Urinary bladder (tissue), 4 donors: ENCODE data around the gene ANKLE2. TPM values are rescaled to one million over a fixed set of nuclear protein-coding genes. Genes with fewer than 3 reads are reported as not detected.

Source experiments
- DNase-seq: peaks from one replicate; pipeline ENCODE4 v3.0.0-alpha.2; 2015; ENCODE audit errors: extremely low spot score
- H3K27ac ChIP-seq: one replicate; pipeline ENCODE4 v1.5.1; 2013; ENCODE audit warnings: low read depth, mild to moderate bottlenecking, moderate library complexity
- H3K36me3 ChIP-seq: one replicate; pipeline ENCODE4 v1.6.1; 2013; ENCODE audit warnings: mild to moderate bottlenecking, moderate library complexity; ENCODE audit not compliant: insufficient read depth
- H3K4me1 ChIP-seq: one replicate; pipeline ENCODE4 v1.6.1; 2013; ENCODE audit warnings: mild to moderate bottlenecking, moderate library complexity; ENCODE audit not compliant: insufficient read depth
- H3K4me3 ChIP-seq: one replicate; pipeline ENCODE4 v1.5.1; 2013; ENCODE audit warnings: low read depth, low read length
- WGBS: extraction: QIAGEN DNeasy Blood & Tissue Kit; methylation state at CpG from one replicate; pipeline ENCODE4 v1.1.7; 2013; 5-methylcytosine and 5-hydroxymethylcytosine counted together
- polyA plus RNA-seq: library from polyadenylated mRNA; stranded (reverse); fragments of 200-250 nt; gene quantifications from one replicate; pipeline ENCODE4 v1.2.3, GENCODE V29; 2013
- total RNA-seq: library from RNA; depleted of rRNA; stranded (reverse); fragments of >200 nt; gene quantifications from one replicate; pipeline ENCODE4 v1.2.3, GENCODE V29; 2014
- donor health status: healthy with polysubstance abuse.
- donor health status: healthy.

The ANKLE2 gene
- total and polyA plus RNA-seq, 2 donors: 25.6 to 40.8 TPM

DNA sequence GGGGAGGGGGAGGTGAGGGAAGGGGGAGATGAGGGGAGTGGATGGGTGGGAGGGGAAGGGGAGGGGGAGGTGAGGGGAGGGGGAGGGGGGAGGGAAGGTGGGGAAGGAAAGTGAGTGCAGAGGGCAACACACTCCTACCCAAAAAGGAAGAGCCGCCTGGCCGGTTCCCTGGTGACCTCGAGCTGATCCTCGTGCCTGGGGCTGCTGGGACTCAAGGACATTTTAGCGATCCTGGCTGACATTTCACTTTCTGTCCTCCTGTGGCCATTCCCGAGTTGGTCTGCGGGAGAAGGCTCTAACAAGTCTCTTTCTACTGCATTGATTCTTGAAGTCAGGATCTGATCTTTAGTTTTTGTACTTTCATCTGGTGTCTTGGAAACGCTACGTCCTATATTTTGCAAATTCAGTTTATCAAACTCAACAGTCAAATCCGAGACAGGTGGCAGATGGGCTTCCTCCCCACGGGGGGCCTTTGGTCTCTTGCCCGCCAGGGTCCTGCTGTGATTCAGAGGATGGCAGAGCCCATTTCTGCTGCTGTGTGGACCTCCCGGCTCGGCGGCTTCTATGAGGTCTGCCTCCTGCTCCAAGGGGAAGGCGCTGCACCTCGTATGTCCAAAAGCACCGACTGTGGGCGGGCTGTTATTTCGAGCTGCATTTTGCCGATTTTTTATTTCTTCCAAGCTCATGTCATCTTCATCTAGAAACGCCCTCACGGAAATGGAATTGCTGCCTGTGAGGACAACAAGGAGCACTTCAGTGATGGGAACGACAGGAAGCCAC, 31.9 kb downstream of the ANKLE2 start:
- Histone ChIP-seq H3K4me3 (no peak overlapping the region), H3K4me1 (no peaks in the 10 kb centered on the region), H3K27ac (no peak overlapping the region), H3K36me3 (peaks cover 2% of the 10 kb centered on the region)
- 87% methylated on average over 24 of the region's 24 CpGs for WGBS
- no peak for DNase-seq

DNA sequence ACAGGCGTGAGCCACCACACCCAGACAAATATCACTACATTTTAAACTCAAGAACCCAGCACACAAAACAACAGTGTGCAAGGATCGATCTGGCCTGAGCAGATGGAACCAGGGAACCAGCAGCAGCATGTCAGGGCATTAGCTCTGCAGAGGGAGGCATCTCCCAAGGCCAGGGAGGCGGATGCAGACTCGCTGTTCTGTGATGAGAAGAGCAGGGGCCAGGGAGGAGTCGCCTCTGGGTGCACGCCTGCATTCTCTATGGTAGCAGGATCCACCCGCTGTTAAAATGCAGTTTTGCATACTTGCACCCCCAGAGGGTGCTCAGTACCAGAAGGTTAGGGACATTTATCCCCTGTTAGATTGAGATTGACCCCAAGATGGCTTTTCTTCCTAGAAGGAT, 33.1 kb downstream of the ANKLE2 start:
- H3K4me1 ChIP-seq: no peaks in the 10 kb centered on the region
- DNase-seq: no peak
- no peak overlapping the region for H3K4me3 ChIP-seq
- peaks cover 2% of the 10 kb centered on the region for H3K36me3 ChIP-seq
- WGBS: 95% methylated on average over 7 of the region's 7 CpGs
- no peak overlapping the region for H3K27ac ChIP-seq

DNA sequence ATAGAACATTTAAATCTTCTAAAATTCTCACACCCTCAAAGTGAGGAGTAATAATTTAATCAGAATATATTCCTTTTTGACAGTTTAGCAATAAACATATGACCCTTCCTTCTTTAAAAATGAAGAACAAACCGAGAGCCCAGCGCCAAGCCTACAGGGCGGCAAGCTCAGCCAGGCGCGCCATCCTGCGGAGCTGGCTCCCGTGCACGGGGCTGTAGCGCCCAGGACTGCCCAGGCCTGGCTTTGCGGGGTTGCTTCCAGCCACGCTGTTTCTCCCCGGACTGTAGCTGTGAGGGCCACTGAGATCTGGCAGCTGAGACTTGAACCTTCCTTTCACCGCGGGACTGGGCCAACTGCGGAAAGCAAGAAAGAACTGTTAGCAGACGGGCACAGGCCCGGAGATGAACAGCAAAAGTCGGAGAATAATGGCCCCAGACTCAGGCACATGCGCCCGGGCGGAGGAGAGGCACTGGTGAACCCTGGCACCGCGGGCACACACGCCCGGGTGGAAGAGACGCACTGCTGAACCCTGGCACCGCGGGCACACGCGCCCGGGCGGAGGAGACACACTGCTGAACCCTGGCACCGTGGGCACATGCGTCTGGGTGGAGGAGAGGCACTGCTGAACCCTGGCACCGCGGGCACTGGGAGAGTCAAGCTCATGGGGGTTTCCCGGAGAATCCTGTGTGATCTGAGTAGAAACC, 34.4 kb downstream of the ANKLE2 start:
- 94% methylated on average over 37 of the region's 37 CpGs for WGBS
- H3K4me3 ChIP-seq: no peak overlapping the region
- H3K27ac ChIP-seq: no peak overlapping the region
- no peak for DNase-seq
- H3K4me1 ChIP-seq: no peaks in the 10 kb centered on the region
- peaks cover 2% of the 10 kb centered on the region for H3K36me3 ChIP-seq

DNA sequence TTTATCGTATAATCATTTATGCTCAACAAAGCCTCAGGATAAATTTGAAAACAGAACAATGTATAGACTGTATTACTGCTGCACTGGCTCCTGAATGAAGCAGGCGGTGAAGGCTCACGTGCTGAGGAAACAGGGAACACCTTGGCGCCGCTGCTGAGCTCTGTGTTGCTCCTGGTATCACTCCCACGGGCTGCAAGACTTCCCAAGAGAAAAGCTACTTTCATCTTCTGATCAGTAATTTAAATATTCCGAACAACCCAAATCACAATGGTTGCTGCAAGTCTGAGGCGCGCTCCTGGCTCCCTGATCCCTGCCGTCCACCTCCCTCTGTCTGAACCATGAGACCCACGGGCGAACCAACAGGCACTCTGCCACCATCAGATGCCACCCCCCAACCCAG, 35.2 kb downstream of the ANKLE2 start:
- 96% methylated on average over 12 of the region's 12 CpGs for WGBS
- Histone ChIP-seq H3K4me3 (no peak overlapping the region), H3K36me3 (peaks cover 2% of the 10 kb centered on the region), H3K27ac (no peak overlapping the region), H3K4me1 (no peaks in the 10 kb centered on the region)
- DNase-seq: no peak

DNA sequence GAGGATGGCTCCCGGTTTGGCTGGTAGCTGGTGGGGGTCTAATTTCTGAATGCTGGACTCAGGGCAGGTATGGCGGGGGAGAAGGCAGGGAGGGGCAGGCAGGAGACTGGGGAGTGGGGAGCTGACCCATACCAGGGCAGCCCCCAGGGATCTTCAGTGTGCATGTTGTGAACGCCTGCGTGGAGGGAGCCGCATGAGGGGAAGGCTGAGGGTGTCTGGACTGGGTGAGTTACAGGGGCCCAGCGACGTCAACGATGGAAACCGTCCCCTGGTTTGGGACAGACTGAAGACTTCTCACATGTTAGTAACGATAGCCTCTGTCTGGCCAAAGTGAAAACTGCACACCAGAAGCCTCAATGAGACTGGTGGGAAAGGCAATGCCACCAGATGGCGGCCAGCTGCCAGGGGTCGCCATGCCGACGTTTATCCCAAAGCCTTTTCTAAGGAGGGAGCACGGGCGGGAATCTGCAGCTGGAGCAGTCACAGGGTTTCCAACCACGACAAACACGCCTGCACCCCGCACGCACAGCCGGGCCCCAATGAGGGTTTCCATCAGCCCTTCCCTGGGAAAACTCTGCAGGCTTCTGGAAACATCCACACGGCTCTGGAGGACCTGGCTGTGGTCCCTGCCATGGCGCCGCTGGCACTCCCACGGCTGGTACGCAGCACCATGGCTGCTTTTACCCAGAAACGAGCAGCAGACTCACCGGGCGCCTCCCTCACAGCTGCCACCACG, 37.0 kb downstream of the ANKLE2 start:
- WGBS: 89% methylated on average over 30 of the region's 30 CpGs
- no peaks in the 10 kb centered on the region for H3K4me1 ChIP-seq
- no peak overlapping the region for H3K4me3 ChIP-seq
- DNase-seq: no peak
- no peak overlapping the region for H3K27ac ChIP-seq
- peaks cover 2% of the 10 kb centered on the region for H3K36me3 ChIP-seq

DNA sequence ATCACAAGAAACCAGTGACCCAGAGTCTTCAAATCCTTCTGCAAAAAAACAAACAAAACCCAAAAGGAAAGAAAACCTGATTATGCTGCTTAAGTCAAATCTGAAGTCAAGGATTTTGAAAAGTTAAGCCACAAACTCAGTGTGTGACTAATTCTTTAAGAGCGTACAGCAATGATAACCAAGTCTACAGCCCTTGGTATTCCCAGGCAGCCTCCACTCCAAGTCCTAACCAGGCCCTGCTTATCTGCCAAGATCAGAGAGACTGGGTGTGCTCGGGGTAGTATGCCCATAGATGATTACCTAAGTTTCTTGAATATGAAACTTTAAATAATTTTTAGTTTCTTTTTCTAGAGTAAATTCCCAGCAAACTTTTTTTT, 37.9 kb downstream of the ANKLE2 start:
- WGBS: 87% methylated on average over 2 of the region's 2 CpGs
- no peak for DNase-seq
- Histone ChIP-seq H3K36me3 (peaks cover 2% of the 10 kb centered on the region), H3K4me3 (no peak overlapping the region), H3K4me1 (no peaks in the 10 kb centered on the region), H3K27ac (no peak overlapping the region)

DNA sequence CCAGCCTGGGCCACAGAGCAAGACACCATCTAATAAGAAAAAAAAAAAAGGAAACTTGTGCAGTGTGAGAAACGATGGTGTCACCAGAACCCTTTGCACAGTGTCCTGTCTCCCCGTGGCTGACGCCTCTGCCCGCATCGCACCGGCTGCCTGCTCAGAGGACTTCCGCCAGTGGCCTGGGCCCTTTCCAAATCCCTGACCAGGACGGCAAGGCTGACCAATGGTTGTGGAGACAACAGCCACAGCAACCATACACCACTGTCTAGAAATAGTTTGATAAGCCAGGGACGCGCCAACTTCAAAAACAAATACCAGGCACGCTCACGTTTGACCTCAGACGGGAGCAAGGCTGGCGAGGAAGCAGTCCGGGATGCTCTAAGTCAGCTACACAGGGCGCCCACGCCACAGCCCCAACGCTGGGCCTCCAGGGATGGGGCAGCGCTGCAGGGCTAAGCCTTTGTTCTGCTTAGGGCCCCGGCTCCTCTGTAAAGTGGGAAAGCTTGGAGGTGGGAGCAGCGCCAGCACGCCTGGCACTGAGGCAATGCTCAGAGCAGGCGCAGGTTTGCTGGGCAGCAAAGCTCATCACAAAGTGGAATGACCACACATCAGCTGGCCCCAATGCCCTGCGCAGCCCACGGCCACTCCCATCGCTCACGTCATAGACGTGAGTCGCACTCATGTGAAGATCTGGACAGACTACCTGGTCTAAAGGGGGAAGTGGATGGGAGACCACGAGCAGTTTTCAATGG, 38.4 kb downstream of the ANKLE2 start:
- Histone ChIP-seq H3K4me3 (no peak overlapping the region), H3K36me3 (peaks cover 2% of the 10 kb centered on the region), H3K4me1 (no peaks in the 10 kb centered on the region), H3K27ac (no peak overlapping the region)
- WGBS: 92% methylated on average over 30 of the region's 30 CpGs
- DNase-seq: no peak

DNA sequence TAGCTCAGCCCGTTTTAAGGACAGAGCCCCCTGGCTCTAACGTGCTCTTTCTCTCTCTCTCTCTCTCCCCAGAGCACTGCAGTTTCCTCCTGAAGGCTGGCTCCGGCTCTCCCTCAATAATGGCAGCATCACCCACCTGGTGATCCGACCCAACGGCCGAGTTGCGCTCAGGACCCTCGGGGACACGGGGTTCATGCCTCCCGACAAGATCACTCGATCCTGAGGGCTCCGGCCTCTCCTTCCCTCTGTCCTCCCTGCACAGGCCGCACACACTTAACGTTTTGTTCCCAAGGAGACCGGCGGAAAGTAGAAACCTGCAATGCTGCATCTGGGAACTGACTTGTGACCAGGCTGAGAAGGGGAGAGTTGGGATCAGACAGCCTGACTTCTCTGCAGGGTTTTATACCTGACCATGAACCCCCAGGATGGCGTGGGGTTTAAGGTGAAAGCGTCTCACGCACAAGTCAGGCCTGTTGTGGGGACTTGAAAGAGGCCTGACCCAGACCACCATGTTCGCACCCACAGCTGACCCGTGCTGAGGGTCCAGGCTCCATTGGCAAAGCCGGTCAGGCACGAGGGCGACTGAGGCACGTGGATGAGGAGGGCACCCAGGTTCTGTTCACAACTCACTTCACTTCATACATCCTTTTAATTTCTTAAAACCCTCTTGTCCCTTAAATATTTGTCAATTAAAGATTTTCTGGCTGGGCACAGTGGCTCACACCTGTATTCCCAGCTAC, 40.9 kb downstream of the ANKLE2 start:
- Histone ChIP-seq H3K36me3 (peaks cover 6% of the 10 kb centered on the region), H3K4me1 (no peaks in the 10 kb centered on the region), H3K27ac (no peak overlapping the region), H3K4me3 (no peak overlapping the region)
- no peak for DNase-seq
- WGBS: 94% methylated on average over 25 of the region's 25 CpGs

DNA sequence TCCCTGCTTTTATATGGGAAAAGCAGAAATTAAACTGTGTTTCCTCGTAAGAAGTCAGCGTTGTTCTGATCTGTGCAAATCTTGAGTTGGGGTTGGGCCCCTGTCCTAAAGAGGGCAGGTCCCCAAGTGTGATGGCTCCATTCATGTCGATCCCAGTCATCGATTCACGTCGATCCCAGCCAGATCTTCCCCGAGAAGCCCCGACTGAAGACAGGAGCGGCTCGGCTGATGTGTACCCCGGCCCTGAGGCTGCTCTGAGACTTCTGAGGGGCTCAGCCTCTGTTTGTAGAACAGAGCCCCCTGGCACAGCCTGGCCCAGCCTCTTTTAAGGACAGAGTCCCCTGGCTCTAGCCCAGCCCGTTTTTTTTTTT, 41.7 kb downstream of the ANKLE2 start:
- 89% methylated on average over 12 of the region's 12 CpGs for WGBS
- H3K27ac ChIP-seq: no peak overlapping the region
- no peak overlapping the region for H3K4me3 ChIP-seq
- H3K36me3 ChIP-seq: peaks cover 6% of the 10 kb centered on the region
- H3K4me1 ChIP-seq: no peaks in the 10 kb centered on the region
- DNase-seq: no peak

DNA sequence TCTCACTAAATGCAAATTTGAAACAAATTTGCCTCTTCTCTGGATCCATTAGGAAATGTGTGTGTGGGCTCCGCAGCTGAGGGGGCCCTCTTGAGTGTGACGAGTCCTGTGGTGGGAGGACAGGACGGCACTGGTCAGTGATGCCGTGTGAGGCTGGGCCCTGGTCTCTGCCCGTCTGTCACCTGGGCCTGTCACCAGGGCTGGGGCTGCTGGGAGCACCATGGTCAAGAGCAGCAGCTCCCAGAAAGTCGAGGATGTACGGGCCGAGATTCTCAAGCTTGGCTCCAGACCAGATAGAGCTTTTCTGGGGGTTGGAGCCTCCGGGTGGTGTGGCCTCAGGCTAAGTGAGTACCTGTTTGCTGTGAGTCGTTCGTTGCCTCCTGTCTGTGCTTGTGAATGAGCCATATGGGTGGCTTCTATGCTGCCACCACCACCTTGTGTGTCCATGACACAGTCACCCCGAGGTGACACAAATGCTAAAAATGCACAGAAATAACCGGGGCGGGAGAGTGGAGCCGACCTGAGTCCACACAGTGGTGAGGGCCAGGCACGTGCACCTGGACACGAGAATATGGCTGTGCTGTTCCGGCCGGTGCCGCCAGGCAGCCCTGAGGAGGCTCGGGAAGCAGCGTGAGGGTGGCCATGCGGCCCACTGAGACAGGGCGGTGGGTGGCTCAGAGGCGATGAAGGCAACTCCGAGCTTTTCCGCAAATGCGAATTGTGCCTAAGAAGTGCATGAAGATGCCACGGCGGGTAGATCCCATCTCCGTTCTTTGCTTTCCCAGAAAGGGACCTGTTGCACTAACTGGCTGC, 42.3 kb downstream of the ANKLE2 start:
- peaks cover 6% of the 10 kb centered on the region for H3K36me3 ChIP-seq
- no peaks in the 10 kb centered on the region for H3K4me1 ChIP-seq
- no peak for DNase-seq
- WGBS: 92% methylated on average over 31 of the region's 31 CpGs
- no peak overlapping the region for H3K27ac ChIP-seq
- no peak overlapping the region for H3K4me3 ChIP-seq

DNA sequence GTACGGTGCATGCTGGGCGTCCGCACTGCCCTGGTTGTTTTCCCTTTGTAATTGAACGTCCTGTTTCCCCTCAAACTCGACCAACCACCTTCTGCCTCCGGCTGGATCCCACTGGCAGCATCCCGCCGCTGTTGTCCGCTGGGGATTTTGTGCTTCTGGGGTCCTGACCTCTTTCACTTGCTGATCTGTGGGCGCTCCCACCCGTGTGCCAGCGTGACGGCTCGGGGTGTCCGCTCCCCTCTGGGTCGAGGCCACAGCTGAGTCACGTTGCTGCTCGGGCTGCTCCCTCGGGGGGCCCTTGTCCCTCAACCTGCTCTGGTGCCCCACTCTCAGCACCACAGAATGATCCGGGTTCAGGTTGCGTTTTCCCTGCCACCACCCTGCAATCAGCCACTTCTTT, 43.0 kb downstream of the ANKLE2 start:
- Histone ChIP-seq H3K4me1 (no peaks in the 10 kb centered on the region), H3K27ac (no peak overlapping the region), H3K36me3 (peaks cover 6% of the 10 kb centered on the region), H3K4me3 (no peak overlapping the region)
- 89% methylated on average over 21 of the region's 21 CpGs for WGBS
- DNase-seq: no peak

DNA sequence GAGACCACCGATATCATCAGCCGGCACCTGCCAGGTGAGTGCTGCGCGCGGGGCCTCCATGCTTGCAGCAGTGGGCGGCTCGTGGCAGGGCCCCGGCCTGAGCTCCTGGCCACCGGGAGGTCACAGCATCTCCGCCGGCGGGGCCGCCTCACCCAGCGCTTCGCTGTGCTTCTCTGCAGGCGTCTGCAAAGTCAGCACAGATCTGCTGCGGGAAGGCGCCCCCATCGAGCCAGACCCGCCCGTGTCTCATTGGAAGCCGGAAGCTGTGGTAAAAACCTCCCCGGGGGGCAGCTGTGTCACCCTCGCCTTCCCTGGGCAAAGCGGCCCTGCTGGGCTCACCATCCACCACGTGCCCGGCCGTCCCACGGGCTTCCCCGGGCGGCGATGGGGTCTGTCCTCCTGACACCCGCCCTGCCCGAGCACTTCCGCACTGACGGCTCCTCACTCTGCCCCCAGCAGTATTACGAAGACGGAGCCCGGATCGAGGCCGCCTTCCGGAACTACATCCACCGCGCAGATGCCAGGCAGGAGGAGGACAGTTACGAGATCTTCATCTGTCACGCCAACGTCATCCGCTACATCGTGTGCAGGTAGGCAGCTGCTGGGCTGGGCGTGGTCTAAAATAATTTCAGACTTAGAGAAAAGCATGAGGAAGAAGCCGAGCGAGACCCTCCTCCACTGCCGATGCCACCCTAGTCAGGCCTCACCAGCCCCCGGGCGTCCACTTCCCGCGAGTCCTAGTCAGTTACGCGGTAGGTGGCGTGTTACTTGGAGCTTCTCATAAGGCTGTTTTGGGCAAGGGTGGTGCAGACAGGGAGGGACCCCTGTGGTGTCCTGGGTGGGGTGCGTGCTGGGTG, 43.9 kb downstream of the ANKLE2 start:
- H3K4me1 ChIP-seq: no peaks in the 10 kb centered on the region
- H3K4me3 ChIP-seq: no peak overlapping the region
- 94% methylated on average over 61 of the region's 61 CpGs for WGBS
- no peak for DNase-seq
- H3K36me3 ChIP-seq: peaks cover 6% of the 10 kb centered on the region
- H3K27ac ChIP-seq: no peak overlapping the region
